Mucosa of gallbladder (tissue), 1 donor: Measurements from ENCODE around the gene KDR. TPM values are rescaled to one million over a fixed set of nuclear protein-coding genes. Genes with fewer than 3 reads are reported as not detected.

Experiments
- DNase-seq: peaks from one replicate; pipeline ENCODE4 v3.0.0-alpha.2; 2020; ENCODE audit warnings: low spot score
- total RNA-seq: library from RNA; stranded (reverse); gene quantifications from one replicate; pipeline ENCODE4 v1.2.1, GENCODE V29; 2021
- donor health status: DM: no; HTN: no; CAD: no.

KDR gene
- total RNA-seq, 1 donor from 2014 or later, result 24.0 TPM

DNA sequence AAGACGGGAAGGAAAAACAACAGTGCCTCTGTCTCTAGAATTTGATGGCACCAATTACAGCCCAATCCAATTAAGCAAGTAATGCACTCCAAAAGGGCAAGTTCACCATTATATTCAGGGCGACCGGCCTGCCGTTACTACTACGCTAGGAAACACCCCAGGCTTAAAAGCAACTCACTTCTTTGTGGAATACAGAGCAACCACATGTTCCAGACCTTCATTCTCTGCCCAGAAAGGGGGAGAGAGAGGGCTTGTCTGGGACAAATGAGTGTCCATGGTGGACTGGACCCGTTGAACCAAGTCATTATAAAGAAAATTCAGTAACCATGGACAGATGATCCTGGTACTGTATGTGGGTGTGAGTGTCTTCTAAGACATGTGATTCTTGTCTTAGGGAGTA lies 1.6 kb downstream of the KDR start:
- no peak for DNase-seq

DNA sequence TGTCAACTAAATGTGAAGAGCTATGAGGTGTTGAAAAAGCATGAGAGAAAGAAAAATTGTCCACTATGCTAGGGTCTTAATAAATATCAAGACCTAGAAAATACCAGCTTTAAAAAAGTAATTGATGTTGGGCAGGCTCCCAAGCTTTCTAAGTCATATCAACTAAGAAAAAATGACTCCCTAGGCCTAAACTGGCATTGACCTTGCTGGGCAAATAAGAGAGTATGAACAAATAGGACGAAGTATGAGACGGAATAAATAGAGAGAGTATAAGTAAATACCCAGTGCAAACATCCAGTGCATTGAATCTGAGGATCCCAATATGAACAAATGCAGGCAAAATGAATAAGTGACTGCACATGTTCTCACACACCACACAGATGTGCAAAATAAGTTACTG lies 3.2 kb downstream of the KDR start:
- no peak for DNase-seq

DNA sequence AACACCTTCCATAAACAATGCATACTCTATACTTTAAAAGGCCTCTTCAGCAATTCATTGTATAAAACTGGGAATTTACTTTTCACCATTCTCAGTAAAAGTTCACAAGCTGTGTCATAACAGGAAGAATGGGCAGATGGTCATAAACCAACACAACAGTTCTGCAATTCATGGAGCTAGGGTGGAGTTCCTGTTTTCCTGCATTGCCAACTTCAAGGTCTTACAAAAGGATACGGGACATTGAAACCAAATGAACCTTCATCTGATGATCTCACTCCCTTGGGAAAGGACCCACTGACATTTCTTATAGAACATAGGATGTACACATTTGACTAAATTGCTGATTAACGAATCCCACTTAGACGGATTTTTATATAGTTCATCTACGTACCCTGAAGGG lies 4.1 kb downstream of the KDR start:
- DNase-seq, result no peak

DNA sequence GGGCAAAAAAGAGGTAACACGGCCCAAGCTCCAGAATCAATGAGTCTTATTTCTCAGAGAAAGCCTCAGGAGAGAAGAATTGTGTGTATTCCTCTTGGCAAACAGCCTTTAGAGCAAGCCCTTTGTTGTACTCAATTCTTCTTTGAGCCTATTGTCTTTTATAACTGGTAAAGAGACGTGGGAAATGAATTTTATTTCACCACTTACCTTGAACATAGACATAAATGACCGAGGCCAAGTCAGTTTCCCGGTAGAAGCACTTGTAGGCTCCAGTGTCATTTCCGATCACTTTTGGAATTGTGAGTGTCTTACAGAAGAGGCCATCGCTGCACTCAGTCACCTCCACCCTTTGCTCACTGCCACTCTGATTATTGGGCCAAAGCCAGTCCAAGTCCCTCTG lies 7.0 kb downstream of the KDR start:
- DNase-seq, result no peak

DNA sequence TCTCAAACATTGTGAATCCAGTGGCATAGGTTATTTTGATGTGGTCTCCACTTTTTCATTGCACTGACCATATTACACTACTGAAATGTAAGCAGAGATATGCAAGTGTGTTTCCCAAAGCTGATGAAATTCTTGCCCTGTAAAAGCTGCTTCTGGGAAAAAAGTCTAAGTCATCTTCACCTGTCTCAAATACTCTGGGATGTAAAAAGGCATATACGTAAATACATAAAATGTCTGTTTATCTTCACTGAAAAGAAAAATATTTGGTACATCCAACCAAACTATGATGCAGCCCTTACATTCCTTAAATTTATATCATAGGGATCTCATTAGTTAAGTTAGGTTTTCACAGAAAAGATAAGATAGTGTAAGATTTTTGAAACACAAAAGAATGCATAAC lies 7.9 kb downstream of the KDR start:
- DNase-seq, result no peak

GRCh38 chr4:55116450-55116849 lies 8.9 kb downstream of the KDR start:
- DNase-seq, result no peak

GRCh38 chr4:55111601-55112000 lies 13.8 kb downstream of the KDR start:
- no peak for DNase-seq

DNA sequence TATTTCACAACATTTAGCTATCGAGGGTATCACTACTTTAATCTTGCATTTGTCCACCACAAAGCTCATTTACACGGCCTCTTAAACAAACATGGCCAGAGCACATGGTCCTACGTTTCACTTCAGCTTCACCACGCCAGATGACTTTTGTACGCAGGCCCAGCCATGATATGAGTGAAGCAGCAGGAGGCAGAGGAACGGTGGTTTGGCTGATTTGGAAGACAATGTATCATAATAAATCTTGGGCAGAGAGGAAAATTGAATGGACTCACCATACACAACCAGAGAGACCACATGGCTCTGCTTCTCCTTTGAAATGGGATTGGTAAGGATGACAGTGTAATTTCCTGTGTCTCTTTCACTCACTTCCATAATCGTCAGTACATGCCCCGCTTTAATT lies 15.3 kb downstream of the KDR start:
- no peak for DNase-seq

- DNase-seq, result no peak
Measured at GRCh38 chr4:55107054-55107453, 18.3 kb downstream of the KDR start.

DNA sequence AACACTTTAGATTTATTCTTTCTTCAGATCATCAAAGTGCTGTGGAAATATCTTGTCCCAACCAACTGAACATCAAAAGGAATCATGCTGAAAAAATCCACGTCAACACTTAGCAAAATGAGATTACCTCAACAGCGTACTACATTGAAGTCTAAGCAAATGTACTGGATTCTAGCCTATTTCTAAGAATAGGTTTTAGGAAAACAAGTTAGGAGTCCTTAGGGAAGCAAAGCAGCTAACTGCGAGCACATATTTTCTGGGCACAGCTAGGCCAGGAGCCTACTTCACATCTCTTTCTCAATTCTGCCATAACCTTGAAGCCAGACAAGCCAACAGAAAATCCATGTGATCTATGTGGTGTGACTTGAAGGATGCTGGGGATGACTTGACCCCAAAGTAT lies 22.2 kb downstream of the KDR start:
- DNase-seq, result no peak

DNA sequence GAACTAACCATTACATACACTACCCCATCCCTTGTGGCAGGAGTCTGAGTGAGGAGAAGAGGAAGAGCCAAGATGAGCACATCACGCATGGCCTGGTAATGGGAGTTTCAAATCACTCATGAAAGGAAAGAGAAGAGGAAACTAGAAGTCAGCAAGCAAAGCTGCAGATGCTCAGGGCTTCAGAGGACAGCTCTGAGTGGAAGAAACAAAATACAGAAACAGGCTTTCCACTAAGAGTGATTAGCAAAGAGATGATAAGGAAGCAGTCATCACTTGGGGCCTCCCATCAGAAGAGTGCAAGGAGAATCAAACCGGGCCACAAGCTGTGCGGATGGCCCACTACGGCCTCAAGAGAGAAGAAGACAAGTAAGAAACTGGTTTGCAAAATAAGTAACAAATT lies 25.6 kb downstream of the KDR start:
- DNase-seq, result no peak

GRCh38 chr4:55098456-55099204 lies 26.8 kb downstream of the KDR start:
- DNase-seq, result no peak

DNA sequence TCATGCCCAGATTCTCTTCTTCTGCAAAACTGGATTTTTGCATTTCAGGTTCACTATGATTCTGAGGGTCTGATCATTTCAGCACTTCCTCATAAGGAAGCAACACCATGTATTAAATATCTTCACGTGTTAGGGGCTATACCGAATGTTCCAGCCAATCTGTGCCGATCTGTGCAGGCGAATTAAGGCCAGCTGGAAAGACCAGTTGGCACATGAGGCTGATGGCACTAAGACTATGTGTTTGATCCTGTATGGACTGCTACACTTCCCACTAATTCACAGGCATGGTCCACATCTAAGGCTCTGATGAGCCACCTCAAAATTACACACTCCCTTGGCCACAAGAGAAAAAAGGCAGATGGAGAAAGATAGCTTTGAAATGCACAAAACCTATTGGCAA lies 28.8 kb downstream of the KDR start:
- DNase-seq, result no peak

DNA sequence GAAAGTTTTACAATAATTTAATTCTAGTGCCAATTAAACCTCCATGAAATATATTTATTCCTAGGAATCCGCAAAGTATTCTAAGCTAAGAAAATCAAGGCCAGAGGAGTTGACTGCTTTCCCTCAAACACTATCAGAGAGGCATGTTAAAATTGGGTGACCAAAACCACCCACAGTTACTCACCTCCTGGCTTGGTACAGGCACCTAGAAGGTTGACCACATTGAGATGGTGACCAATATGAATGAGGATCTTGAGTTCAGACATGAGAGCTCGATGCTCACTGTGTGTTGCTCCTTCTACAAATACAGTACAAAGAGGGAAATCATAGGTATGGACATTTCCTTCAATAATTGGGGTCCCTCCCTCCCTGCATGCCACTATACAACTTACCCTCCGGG lies 29.4 kb downstream of the KDR start:
- DNase-seq, result no peak

DNA sequence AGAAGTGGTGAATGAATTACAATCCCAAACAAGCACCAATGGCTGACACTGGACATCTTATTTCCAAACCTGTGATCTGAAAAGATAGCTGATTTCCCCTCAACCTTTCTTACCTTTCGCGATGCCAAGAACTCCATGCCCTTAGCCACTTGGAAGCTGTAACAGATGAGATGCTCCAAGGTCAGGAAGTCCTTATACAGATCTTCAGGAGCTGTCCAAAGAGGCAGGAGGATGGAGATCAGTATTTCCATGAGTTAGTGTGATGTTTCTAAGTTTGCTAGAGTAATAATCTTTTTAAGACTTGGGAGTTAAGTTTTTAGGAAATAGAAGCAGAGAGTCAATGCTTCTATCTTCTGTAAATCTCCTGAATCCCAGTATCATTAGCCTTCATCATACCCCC lies 32.9 kb downstream of the KDR start:
- DNase-seq, result no peak

- DNase-seq, result no peak
Measured at GRCh38 chr4:55089916-55090315, 35.5 kb downstream of the KDR start.

- DNase-seq, result no peak
Measured at GRCh38 chr4:55087913-55088260, 37.5 kb downstream of the KDR start.

- no peak for DNase-seq
Measured at GRCh38 chr4:55087009-55087912, 38.1 kb downstream of the KDR start.

GRCh38 chr4:55086578-55086977 lies 38.8 kb downstream of the KDR start:
- DNase-seq, result no peak

DNA sequence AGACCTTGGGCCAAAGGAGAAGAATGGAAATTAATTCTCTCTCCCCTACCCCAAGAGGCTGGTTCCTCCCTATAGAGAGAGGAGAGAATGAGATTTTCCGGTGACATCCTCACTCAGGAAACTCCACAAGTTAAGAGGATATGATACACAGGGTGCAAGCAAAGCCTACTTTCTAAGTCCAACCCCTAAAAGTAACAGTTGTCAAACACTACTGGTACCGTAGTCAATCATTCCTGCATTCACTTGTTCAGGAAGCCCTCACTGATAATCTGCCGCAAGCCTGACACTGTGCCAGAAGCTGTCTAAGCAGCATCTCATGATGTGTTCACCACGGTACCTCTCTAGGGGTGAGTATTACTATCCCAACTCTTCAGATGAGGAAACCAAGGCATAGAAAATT lies 41.7 kb downstream of the KDR start:
- no peak for DNase-seq

GRCh38 chr4:55082756-55083155 lies 42.6 kb downstream of the KDR start:
- no peak for DNase-seq

GRCh38 chr4:55080174-55080865 lies 45.1 kb downstream of the KDR start:
- no peak for DNase-seq
